ENCODE results near the gene WNK1.

The WNK1 gene

DNA sequence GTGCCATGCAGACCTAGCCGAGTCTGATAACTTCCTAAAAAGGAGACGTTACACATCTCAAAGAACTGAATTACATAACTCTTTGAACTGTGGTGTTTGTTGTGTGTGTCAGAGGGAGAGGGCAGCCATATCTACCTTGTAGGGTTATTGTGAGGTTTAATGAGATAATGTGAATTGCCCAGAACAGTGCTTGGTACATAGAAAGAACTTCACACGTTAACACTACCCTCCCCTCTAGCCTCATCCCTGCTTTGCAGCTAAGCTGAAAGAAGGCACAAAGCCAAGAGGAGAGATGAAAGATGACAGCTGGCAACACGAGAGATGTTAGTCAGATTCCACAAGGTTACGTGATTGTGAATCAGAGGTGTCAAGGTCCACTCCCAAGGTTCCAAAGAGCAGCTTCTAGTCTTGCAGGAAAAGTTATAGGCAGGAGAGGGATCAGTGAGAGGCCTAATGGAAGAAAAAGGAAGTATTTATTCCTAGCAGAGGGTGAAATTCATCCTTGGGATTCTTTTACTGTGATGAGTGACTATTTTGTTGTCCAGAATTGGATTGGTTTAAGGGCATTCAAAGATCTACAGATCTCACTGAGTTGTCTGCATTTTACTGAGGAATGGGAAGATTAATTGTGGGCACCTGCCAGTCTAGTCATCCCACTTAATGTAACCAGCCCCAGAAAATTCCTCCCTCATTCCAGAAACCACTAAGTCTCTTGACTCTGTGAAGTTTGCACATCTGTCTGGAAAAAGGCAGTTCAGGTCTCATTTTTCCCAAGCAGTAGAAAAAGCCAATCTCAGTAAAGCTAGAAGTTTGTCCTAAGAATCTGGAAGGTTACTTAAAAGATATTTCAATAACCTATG is 25.9 kb upstream of the WNK1 start:
- no peak overlapping the region for H3K27ac Mint-ChIP-seq
- peaks cover 6% of the 10 kb centered on the region for H3K36me3 Mint-ChIP-seq (ENCODE audit: insufficient read depth)
- no peak for DNase-seq
- ATAC-seq (replicated peaks): no peak
- peaks cover 18 to 32% of the 10 kb centered on the region in 2 donors for H3K4me1 Mint-ChIP-seq (ENCODE audit: low read depth in 2 of 2)
- H3K27me3 Mint-ChIP-seq: no peaks in the 10 kb centered on the region
- peaks cover 2 to 9% of the 10 kb centered on the region in 2 donors for H3K9me3 Mint-ChIP-seq
- H3K4me3 Mint-ChIP-seq: no peak overlapping the region

DNA sequence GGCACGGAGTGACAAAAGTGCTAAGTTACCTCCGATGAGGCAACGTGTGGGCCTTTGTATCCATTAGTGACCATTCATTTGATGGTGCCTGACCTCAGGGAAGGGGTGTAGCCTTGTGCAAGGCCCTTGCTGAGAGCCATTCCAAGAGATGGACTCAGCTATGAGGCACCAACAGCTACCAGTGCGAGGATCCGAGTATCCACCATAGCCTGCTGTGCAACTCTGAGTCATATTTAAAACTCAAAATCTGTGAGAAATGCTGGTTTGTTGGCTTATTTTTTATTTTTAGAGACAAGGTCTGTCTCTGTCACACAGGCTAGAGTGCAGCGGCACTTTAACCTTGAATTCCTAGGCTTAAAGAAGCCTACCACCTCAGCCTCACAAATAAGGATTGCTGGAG is 25.1 kb upstream of the WNK1 start:
- Mint-ChIP-seq H3K4me1 (ENCODE audit: low read depth in 2 of 2) (peaks cover 18 to 29% of the 10 kb centered on the region in 2 donors), H3K27ac (no peak overlapping the region), H3K36me3 (ENCODE audit: insufficient read depth) (peaks cover 2% of the 10 kb centered on the region), H3K27me3 (no peaks in the 10 kb centered on the region), H3K4me3 (no peak overlapping the region), H3K9me3 (peaks cover 2 to 9% of the 10 kb centered on the region in 2 donors)
- no peak for DNase-seq
- ATAC-seq (replicated peaks): no peak

GRCh38 chr12:728781-729180 is 23.6 kb upstream of the WNK1 start:
- Mint-ChIP-seq H3K27me3 (no peaks in the 10 kb centered on the region), H3K4me3 (peak overlapping the region in 1 of 2 donors; percentile 27), H3K27ac (peak overlapping the region; percentile 49 to 64), H3K9me3 (peaks cover 2 to 9% of the 10 kb centered on the region in 2 donors), H3K36me3 (ENCODE audit: insufficient read depth) (peaks cover 2% of the 10 kb centered on the region), H3K4me1 (ENCODE audit: low read depth in 2 of 2) (peaks cover 18 to 27% of the 10 kb centered on the region in 2 donors)
- ATAC-seq (replicated peaks) (peak; percentile 92), DNase-seq (peak; percentile 8 to 16 (median 15))

GRCh38 chr12:729221-729620 is 23.2 kb upstream of the WNK1 start:
- Mint-ChIP-seq H3K27ac (peak overlapping the region; percentile 49 to 64), H3K9me3 (peaks cover 2 to 9% of the 10 kb centered on the region in 2 donors), H3K4me3 (peak overlapping the region in 1 of 2 donors; percentile 27), H3K36me3 (ENCODE audit: insufficient read depth) (peaks cover 2% of the 10 kb centered on the region), H3K27me3 (no peaks in the 10 kb centered on the region), H3K4me1 (ENCODE audit: low read depth in 2 of 2) (peaks cover 15 to 23% of the 10 kb centered on the region in 2 donors)
- DNase-seq (no peak), ATAC-seq (replicated peaks) (no peak)

DNA sequence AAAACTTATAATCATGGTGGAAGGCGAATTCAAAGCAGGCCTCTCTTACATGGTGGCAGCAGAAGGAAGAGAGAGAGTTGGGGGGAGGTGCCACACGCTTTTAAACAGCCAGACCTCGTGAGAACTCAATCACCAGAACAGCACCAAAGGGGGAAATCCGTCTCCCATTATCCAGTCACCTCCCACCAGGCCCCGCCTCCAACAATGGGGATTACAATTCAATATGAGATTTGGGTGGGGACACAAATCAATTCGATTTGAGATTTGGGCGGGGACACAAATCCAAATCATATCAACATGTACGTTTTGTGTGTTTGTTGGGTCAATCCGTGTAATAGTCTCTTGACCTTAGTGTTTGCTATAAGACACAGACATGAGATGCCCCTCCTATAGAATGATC is 21.8 kb upstream of the WNK1 start:
- Mint-ChIP-seq H3K36me3 (ENCODE audit: insufficient read depth) (peaks cover 2% of the 10 kb centered on the region), H3K9me3 (peaks cover 2 to 9% of the 10 kb centered on the region in 2 donors), H3K27ac (peak overlapping the region; percentile 27 to 64), H3K4me1 (ENCODE audit: low read depth in 2 of 2) (peaks cover 10 to 18% of the 10 kb centered on the region in 2 donors), H3K27me3 (no peaks in the 10 kb centered on the region), H3K4me3 (no peak overlapping the region)
- DNase-seq (no peak), ATAC-seq (replicated peaks) (no peak)

DNA sequence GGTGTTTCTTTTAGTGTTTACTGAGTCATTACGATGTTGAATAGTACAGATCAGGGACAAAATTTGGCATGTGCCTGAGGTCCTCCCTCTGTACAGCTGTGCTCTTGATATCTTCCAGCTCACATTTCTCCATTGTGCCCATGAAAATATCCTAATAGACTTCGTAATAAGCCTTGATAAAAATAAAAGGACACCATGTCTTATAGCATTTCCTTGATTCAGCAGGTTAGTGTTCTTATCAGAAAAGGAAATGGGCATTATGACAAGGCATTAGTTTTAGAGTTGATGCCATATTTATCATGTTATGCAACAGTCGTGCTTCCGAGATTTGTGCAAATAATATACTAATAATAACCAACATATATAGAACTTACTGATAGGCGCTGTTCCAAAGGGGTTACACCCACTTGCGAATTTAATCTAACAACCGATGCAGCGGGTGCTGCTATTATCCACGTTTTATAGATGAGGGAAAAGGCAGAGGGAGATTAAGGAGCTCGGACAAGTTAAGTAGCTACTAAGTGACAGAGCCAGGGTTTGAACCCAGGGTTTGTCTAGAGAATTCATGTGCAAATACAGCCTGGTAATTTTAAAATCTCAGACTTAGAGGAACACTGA is 15.1 kb upstream of the WNK1 start:
- Mint-ChIP-seq H3K36me3 (ENCODE audit: insufficient read depth) (no peaks in the 10 kb centered on the region), H3K27me3 (no peaks in the 10 kb centered on the region), H3K4me3 (no peak overlapping the region), H3K4me1 (ENCODE audit: low read depth in 2 of 2) (no peaks in the 10 kb centered on the region), H3K27ac (no peak overlapping the region), H3K9me3 (no peaks in the 10 kb centered on the region)
- no peak for DNase-seq
- ATAC-seq (replicated peaks): no peak

DNA sequence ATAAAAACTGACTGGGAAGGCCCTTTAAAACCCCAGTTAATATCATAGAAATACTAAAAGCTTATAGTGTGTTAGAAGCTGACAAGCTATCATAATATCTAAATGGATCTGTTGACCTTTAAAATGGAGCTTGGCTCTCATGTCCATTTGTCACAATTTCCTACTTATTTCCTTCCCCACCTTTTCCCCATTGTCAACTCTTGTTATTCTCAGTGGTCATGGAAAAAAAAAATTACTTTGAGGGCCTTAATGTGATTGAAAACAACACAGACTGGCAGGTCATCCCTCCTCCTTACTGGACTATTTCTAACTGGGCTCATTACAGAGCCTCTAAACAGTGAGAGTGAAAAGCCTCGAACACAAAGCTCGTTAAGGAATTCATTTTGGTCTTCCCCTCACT is 13.7 kb upstream of the WNK1 start:
- DNase-seq: no peak
- Mint-ChIP-seq H3K9me3 (no peaks in the 10 kb centered on the region), H3K4me1 (ENCODE audit: low read depth in 2 of 2) (peaks cover 6 to 7% of the 10 kb centered on the region in 2 donors), H3K27ac (no peak overlapping the region), H3K27me3 (no peaks in the 10 kb centered on the region), H3K36me3 (ENCODE audit: insufficient read depth) (no peaks in the 10 kb centered on the region), H3K4me3 (no peak overlapping the region)
- ATAC-seq (replicated peaks): no peak

DNA sequence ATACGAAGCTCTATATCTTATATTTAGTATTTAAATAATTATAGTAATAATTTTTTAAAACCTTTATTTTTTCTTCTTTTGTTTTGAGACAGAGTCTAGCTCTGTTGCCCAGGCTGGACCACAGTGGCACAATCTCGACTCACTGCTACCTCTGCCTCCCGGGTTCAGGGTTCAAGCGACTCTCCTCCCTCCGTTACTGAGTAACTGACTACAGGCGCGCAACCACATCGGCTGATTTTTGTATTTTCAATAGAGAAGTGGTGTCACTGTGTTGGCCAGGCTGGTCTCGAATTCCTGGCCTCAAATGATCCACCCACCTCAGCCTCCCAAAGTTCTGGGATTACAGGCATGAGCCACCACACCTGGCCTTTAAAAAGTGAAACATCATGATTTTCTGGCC is 13.0 kb upstream of the WNK1 start:
- ATAC-seq (replicated peaks) (no peak), DNase-seq (no peak)
- H3K27me3 Mint-ChIP-seq: no peaks in the 10 kb centered on the region
- no peak overlapping the region for H3K27ac Mint-ChIP-seq
- no peaks in the 10 kb centered on the region for H3K9me3 Mint-ChIP-seq
- no peak overlapping the region for H3K4me3 Mint-ChIP-seq
- H3K4me1 Mint-ChIP-seq (ENCODE audit: low read depth in 2 of 2): peaks cover 9 to 13% of the 10 kb centered on the region in 2 donors
- H3K36me3 Mint-ChIP-seq (ENCODE audit: insufficient read depth): no peaks in the 10 kb centered on the region

DNA sequence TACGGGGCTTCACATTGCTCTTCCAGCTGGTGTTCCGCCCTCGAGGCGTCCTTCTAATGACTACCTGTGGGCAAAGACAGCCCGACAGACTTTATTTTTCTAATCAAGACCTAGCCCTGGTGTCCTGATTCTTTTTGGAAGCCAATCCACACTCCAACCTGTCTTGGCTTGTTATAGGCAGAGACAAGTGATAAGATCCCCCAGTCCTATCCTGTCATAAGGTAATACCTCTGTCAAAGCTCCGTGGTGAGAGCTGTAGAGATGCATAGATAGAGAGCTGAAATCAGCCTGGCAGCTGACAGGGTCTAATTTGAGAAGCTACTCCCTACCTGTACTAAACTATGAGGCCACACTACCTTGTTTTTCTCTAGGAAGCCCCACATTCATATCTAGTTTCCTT is 11.5 kb upstream of the WNK1 start:
- H3K27ac Mint-ChIP-seq: no peak overlapping the region
- H3K4me3 Mint-ChIP-seq: no peak overlapping the region
- ATAC-seq (replicated peaks) (no peak), DNase-seq (no peak)
- peaks cover 9 to 13% of the 10 kb centered on the region in 2 donors for H3K4me1 Mint-ChIP-seq (ENCODE audit: low read depth in 2 of 2)
- H3K9me3 Mint-ChIP-seq: no peaks in the 10 kb centered on the region
- no peaks in the 10 kb centered on the region for H3K27me3 Mint-ChIP-seq
- no peaks in the 10 kb centered on the region for H3K36me3 Mint-ChIP-seq (ENCODE audit: insufficient read depth)

GRCh38 chr12:749751-750270 is 2.6 kb upstream of the WNK1 start:
- peaks cover 17 to 22% of the 10 kb centered on the region in 2 donors for H3K4me1 Mint-ChIP-seq (ENCODE audit: low read depth in 2 of 2)
- no peak overlapping the region for H3K27ac Mint-ChIP-seq
- H3K9me3 Mint-ChIP-seq: no peaks in the 10 kb centered on the region
- peaks cover 14% of the 10 kb centered on the region for H3K36me3 Mint-ChIP-seq (ENCODE audit: insufficient read depth)
- ATAC-seq (replicated peaks): no peak
- peak overlapping the region; percentile 22 to 65 for H3K4me3 Mint-ChIP-seq
- H3K27me3 Mint-ChIP-seq: no peaks in the 10 kb centered on the region
- DNase-seq: no peak

DNA sequence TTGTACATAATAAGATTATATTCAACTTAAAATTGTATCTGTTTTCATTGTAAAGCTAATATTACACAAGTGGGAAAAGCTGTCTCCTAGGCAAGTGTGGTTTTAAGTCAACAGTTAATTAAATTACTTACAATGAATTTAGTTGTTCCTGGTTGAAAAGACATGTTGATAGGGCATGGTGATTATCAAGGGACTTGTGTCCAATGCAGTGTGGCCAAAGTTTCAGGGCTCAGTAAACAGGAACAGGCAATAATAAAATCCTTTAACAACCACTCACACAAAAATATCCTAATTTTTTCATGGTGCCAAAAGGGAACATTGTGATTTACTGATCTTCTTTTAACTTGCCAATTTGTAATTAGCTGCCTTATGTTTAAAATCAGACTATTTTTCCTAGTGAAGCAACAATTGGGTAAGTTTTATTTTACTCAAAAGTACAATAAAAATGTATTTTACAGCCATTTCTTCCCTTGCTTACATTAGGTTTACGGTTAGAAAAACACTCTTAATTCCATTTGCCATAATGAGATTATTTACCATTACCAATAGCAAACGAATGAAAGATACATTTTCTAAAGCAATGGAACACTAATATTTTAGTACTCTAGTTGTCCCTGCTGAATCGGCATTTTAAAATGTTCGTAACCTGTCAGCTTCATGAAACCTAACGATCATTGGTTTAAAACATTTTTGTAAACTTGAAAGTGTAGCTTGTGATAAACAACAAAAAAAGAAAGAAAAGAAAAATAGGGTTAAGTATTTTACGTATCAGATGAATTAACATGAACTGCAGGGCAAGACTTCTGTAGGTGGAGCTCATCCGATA is 1.8 kb upstream of the WNK1 start:
- Mint-ChIP-seq H3K36me3 (ENCODE audit: insufficient read depth) (peaks cover 16% of the 10 kb centered on the region), H3K4me3 (peak overlapping the region in 1 of 2 donors; percentile 65), H3K4me1 (ENCODE audit: low read depth in 2 of 2) (peaks cover 19 to 23% of the 10 kb centered on the region in 2 donors), H3K9me3 (no peaks in the 10 kb centered on the region), H3K27me3 (no peaks in the 10 kb centered on the region), H3K27ac (no peak overlapping the region)
- no peak for DNase-seq
- no peak for ATAC-seq (replicated peaks)

DNA sequence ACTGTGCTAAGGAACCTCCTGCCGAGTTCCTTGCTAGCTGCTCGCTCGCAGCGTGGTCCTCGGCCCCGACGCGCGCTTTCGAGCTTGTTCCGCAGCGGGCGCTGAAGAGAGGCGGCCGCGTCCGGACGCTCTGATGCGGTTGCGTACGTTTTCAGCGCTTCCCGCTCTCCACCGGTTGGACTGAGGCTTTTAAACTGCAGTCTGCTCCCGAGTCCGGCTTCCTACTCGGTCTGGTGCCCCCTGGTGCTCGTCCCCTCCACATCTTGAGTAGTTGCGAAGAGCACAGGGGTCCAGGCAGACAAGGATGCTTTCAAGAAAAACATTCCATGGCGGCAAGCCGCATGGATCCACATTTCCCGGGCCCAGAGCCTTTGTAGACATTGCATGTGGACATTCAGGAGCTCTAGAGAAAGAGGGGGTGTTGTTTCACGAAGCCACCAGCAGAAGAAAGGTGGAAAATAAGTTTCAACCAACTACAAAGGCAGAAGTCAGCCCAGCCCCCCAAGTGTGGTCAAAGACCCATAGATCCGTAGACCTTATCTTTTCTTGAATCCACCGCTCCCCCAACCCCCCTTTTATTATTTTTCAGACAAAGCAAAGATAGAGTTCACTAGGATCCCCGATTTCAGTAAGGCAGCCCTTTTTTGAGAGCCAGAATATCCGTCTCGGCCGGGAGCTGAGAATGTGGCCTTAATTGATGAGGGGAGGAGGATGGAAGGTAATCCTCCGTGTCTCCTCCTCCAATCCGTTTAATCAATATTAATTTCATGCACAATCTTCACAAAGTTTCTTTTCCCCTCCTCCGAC is 984 bp upstream of the WNK1 start:
- no peaks in the 10 kb centered on the region for H3K27me3 Mint-ChIP-seq
- H3K27ac Mint-ChIP-seq: no peak overlapping the region
- peak; percentile 46 for ATAC-seq (replicated peaks)
- peaks cover 19 to 25% of the 10 kb centered on the region in 2 donors for H3K4me1 Mint-ChIP-seq (ENCODE audit: low read depth in 2 of 2)
- peak; percentile 67 to 73 (median 70) for DNase-seq
- H3K36me3 Mint-ChIP-seq (ENCODE audit: insufficient read depth): peaks cover 23% of the 10 kb centered on the region
- no peak overlapping the region for H3K4me3 Mint-ChIP-seq
- no peaks in the 10 kb centered on the region for H3K9me3 Mint-ChIP-seq
